ENCODE measurements around the gene CNTFR. TPM values are rescaled to one million over a fixed set of nuclear protein-coding genes. Genes with fewer than 3 reads are reported as not detected.
A peak's percentile ranks its signal among the peaks of the same experiment; 100 is the strongest.

CNTFR gene
- total RNA-seq, 1 experiment from 2014 or later: 0.39 TPM

- no peak for TF ChIP-seq CTCF (IDR thresholded peaks at IDR 0.05; ENCODE audit: insufficient read depth in 1 of 2, low read depth in 1 of 2, low read length in 1 of 2, severe bottlenecking in 1 of 2, unreplicated experiment in 1 of 2)
- POLR2A ChIA-PET: no interaction called here
These were observed 82.9 kb downstream of the CNTFR start for GRCh38 chr9:34506623-34507022.

GRCh38 chr9:34505370-34506120 lies 84.0 kb downstream of the CNTFR start:
- DNase-seq: peak in 1 of 2 experiments; percentile 13
- Mint-ChIP-seq H3K36me3 (ENCODE audit: insufficient read depth, unreplicated experiment) (no peaks in the 10 kb centered on the region), H3K9me3 (ENCODE audit: unreplicated experiment) (no peaks in the 10 kb centered on the region), H3K27me3 (ENCODE audit: insufficient read depth, unreplicated experiment) (peaks cover 10% of the 10 kb centered on the region), H3K4me3 (ENCODE audit: unreplicated experiment) (no peak overlapping the region), H3K4me1 (ENCODE audit: low read depth, unreplicated experiment) (no peaks in the 10 kb centered on the region), H3K27ac (ENCODE audit: unreplicated experiment) (no peak overlapping the region)
- Histone ChIP-seq H3K4me3 (ENCODE audit: low read depth, low read length) (no peak overlapping the region), H3K36me3 (ENCODE audit: control insufficient read depth, insufficient read depth, low read length) (no peaks in the 10 kb centered on the region), H3K4me1 (no peaks in the 10 kb centered on the region), H3K9me3 (no peaks in the 10 kb centered on the region), H3K27me3 (replicated peaks; ENCODE audit: control insufficient read depth, insufficient read depth, low read length) (no peaks in the 10 kb centered on the region)
- BruUV-seq (replicated peaks): no TSS peak
- TF ChIP-seq CTCF (IDR thresholded peaks at IDR 0.05; ENCODE audit: insufficient read depth in 1 of 2, low read depth in 1 of 2, low read length in 1 of 2, severe bottlenecking in 1 of 2, unreplicated experiment in 1 of 2): no peak
- CTCF ChIA-PET: no interaction called here
- POLR2A ChIA-PET: no interaction called here
- intact Hi-C loops (cut with micrococcal nuclease; ENCODE audit: unreplicated experiment): no loop called here

More at GRCh38 chr9:34506623-34507022, 82.9 kb downstream of the CNTFR start:
- Histone ChIP-seq H3K36me3 (ENCODE audit: control insufficient read depth, insufficient read depth, low read length) (no peaks in the 10 kb centered on the region), H3K9me3 (no peaks in the 10 kb centered on the region), H3K27me3 (replicated peaks; ENCODE audit: control insufficient read depth, insufficient read depth, low read length) (no peaks in the 10 kb centered on the region), H3K4me3 (ENCODE audit: low read depth, low read length) (no peak overlapping the region), H3K4me1 (no peaks in the 10 kb centered on the region)
- H3K9me3 Mint-ChIP-seq (ENCODE audit: unreplicated experiment): no peaks in the 10 kb centered on the region
- no peak overlapping the region for H3K27ac Mint-ChIP-seq (ENCODE audit: unreplicated experiment)
- CTCF ChIA-PET: interaction anchor here (1.3 kb wide), 1 partner anchor 102 kb away, joined by 3 read pairs; no protein-coding TSS in a partner anchor
- DNase-seq: no peak
- no peak overlapping the region for H3K4me3 Mint-ChIP-seq (ENCODE audit: unreplicated experiment)
- H3K4me1 Mint-ChIP-seq (ENCODE audit: low read depth, unreplicated experiment): no peaks in the 10 kb centered on the region
- BruUV-seq (replicated peaks): no TSS peak
- intact Hi-C loops (cut with micrococcal nuclease; ENCODE audit: unreplicated experiment): no loop called here
- peaks cover 10% of the 10 kb centered on the region for H3K27me3 Mint-ChIP-seq (ENCODE audit: insufficient read depth, unreplicated experiment)
- H3K36me3 Mint-ChIP-seq (ENCODE audit: insufficient read depth, unreplicated experiment): no peaks in the 10 kb centered on the region

GRCh38 chr9:34503406-34503805 lies 86.1 kb downstream of the CNTFR start:
- no peak for DNase-seq
- Mint-ChIP-seq H3K27ac (ENCODE audit: unreplicated experiment) (no peak overlapping the region), H3K4me3 (ENCODE audit: unreplicated experiment) (no peak overlapping the region), H3K27me3 (ENCODE audit: insufficient read depth, unreplicated experiment) (peaks cover 17% of the 10 kb centered on the region), H3K4me1 (ENCODE audit: low read depth, unreplicated experiment) (no peaks in the 10 kb centered on the region), H3K36me3 (ENCODE audit: insufficient read depth, unreplicated experiment) (no peaks in the 10 kb centered on the region), H3K9me3 (ENCODE audit: unreplicated experiment) (no peaks in the 10 kb centered on the region)
- ChIA-PET POLR2A (interaction anchor here (0.5 kb wide), 1 partner anchor 156 kb away, joined by 6 read pairs; no protein-coding TSS in a partner anchor), CTCF (interaction anchor here (1.1 to 2.9 kb wide), 4 partner anchors 19 to 99 kb away, joined by 3 to 16 read pairs (median 4); partner anchors contain the start of genes DNAI1 and FAM219A)
- no peaks in the 10 kb centered on the region for H3K27me3 ChIP-seq (replicated peaks; ENCODE audit: control insufficient read depth, insufficient read depth, low read length)
- no TSS peak for BruUV-seq (replicated peaks)
- TF ChIP-seq CTCF (IDR thresholded peaks at IDR 0.05; ENCODE audit: insufficient read depth in 1 of 2, low read depth in 1 of 2, low read length in 1 of 2, severe bottlenecking in 1 of 2, unreplicated experiment in 1 of 2): no peak
- H3K4me3 ChIP-seq (ENCODE audit: low read depth, low read length): no peak overlapping the region
- no peaks in the 10 kb centered on the region for H3K9me3 ChIP-seq
- H3K4me1 ChIP-seq: no peaks in the 10 kb centered on the region
- intact Hi-C loops (cut with micrococcal nuclease; ENCODE audit: unreplicated experiment): loop anchor here (5.0 kb wide), 1 partner anchor 44 kb away; no protein-coding TSS in a partner anchor
- H3K36me3 ChIP-seq (ENCODE audit: control insufficient read depth, insufficient read depth, low read length): no peaks in the 10 kb centered on the region

Data from Caco-2 (cell line).